Stimulated activated naive B cell treated with anti-CD40 and anti-IgM and Interleukin-4, amounts not matched to agents 10 μg/mL and 1 μg/mL and 100 μg/mL, for 72 hours (primary cell): ENCODE data around the gene SZT2.

ENCODE experiments used
- ATAC-seq, 2 donors: fragments of 150-1000 bp; cut with Tn5 transposase; replicated peaks; 2 replicates each; pipeline ENCODE4 v1.10.0; 2021; ENCODE audit warnings: moderate library complexity in 1 of 2
- DNase-seq: peaks from one replicate; pipeline ENCODE4 v3.0.0; 2021
- H3K27ac Mint-ChIP-seq: one replicate; pipeline ENCODE4 v1.8.0; 2022; ENCODE audit warnings: mild to moderate bottlenecking, mixed read lengths
- H3K27me3 Mint-ChIP-seq, 2 donors: one replicate each; pipeline ENCODE4 v1.8.0; 2022; ENCODE audit warnings: mixed read lengths in 2 of 2
- H3K36me3 Mint-ChIP-seq, 2 donors: one replicate each; pipeline ENCODE4 v1.8.0; 2022; ENCODE audit warnings: mixed read lengths in 2 of 2, mild to moderate bottlenecking in 1 of 2
- H3K4me1 Mint-ChIP-seq, 2 donors: one replicate each; pipeline ENCODE4 v1.8.0; 2022; ENCODE audit warnings: mixed read lengths in 2 of 2, mild to moderate bottlenecking in 1 of 2
- H3K4me3 Mint-ChIP-seq, 2 donors: one replicate each; pipeline ENCODE4 v1.8.0; 2022; ENCODE audit warnings: mild to moderate bottlenecking in 2 of 2, mixed read lengths in 2 of 2, moderate library complexity in 1 of 2
- H3K9me3 Mint-ChIP-seq, 2 donors: one replicate each; pipeline ENCODE4 v1.8.0; 2022; ENCODE audit warnings: mixed read lengths in 2 of 2, mild to moderate bottlenecking in 1 of 2

The SZT2 gene

DNA sequence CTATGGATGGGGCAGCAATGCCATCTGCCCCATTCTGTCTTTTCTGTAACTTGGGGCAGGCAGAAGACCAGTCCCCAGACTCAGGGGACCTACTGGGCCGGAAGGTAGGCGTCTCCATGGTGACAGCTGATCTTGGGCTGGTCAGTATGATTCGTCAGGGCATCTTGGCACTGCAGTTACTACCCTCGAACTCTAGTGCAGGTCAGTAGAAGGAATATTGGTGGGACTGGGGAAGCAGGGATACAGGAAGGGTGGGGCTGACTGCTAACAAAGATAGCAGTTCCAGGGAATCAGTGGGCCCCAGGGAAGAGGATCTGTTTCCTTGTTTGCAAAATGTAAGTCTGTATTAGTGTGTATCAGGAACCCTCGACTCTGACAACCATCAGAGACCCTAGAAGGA, 26.2 kb downstream of the SZT2 start:
- H3K4me1 Mint-ChIP-seq, result no peaks in the 10 kb centered on the region
- DNase-seq (no peak), ATAC-seq (no peak)
- peaks cover 20 to 21% of the 10 kb centered on the region in 2 donors for H3K36me3 Mint-ChIP-seq
- no peaks in the 10 kb centered on the region for H3K9me3 Mint-ChIP-seq
- H3K27ac Mint-ChIP-seq, result no peak overlapping the region
- H3K27me3 Mint-ChIP-seq, result no peaks in the 10 kb centered on the region
- no peak overlapping the region for H3K4me3 Mint-ChIP-seq

DNA sequence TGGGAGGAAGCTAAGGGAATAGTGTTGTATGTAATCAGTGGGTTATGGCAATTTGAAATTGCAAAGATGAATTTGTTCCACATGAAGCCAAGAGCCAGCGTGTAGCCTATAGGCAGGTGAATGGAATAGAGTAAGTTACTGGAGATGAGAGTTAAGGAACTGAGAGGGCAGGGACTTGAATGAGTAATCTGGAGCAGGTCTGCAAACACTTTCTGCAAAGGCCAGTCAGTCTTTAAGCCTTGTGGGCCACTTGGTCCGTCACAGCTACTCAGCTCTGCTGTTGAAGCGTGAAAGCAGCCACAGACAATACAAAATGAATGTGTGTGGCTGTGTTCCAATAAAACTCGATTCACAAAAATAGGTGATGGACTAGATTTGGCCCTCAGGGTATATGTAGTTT, 29.2 kb downstream of the SZT2 start:
- H3K9me3 Mint-ChIP-seq, result no peaks in the 10 kb centered on the region
- H3K27ac Mint-ChIP-seq, result no peak overlapping the region
- no peak overlapping the region for H3K4me3 Mint-ChIP-seq
- ATAC-seq (peak; percentile 75 to 84), DNase-seq (no peak)
- no peaks in the 10 kb centered on the region for H3K4me1 Mint-ChIP-seq
- H3K36me3 Mint-ChIP-seq, result peaks cover 20 to 31% of the 10 kb centered on the region in 2 donors
- no peaks in the 10 kb centered on the region for H3K27me3 Mint-ChIP-seq

DNA sequence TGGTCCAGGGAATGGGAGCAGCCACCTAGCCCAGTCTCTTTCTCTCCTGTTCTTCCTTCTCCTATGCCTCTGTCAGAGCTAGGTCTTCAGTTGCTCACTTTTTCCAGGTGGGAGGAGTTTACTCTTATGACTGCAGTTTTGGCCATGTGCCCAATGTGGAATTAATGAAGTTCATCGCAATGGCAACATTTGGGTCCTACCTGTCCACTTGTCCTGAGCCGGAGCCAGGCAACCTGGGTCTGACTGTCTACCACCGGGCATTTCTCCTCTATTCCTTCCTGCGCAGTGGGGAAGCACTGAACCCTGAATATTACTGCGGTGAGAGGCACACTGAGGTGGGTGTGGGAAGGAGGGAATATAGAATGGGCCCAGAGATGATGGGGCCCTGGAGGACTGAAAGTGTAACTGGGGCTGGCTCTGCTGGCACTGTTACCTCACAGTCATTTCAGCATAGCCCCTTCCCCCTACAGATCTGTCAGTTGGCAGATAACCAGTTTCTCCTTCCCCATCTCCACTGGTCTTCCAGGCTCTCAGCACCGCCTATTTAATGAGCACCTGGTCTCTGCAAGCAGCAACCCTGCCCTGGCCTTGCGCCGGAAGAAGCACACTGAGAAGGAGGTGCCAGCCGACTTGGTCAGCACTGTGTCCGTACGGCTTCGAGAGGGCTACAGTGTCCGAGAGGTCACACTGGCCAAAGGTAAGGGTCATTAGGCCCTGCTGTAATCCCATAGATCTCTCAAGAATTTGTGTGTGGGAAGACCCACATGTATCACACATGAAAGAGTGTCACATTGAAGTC, 30.1 kb downstream of the SZT2 start:
- no peaks in the 10 kb centered on the region for H3K4me1 Mint-ChIP-seq
- H3K36me3 Mint-ChIP-seq, result peaks cover 17 to 35% of the 10 kb centered on the region in 2 donors
- no peak for DNase-seq
- no peak for ATAC-seq
- H3K27ac Mint-ChIP-seq, result no peak overlapping the region
- no peaks in the 10 kb centered on the region for H3K9me3 Mint-ChIP-seq
- no peak overlapping the region for H3K4me3 Mint-ChIP-seq
- H3K27me3 Mint-ChIP-seq, result no peaks in the 10 kb centered on the region

DNA sequence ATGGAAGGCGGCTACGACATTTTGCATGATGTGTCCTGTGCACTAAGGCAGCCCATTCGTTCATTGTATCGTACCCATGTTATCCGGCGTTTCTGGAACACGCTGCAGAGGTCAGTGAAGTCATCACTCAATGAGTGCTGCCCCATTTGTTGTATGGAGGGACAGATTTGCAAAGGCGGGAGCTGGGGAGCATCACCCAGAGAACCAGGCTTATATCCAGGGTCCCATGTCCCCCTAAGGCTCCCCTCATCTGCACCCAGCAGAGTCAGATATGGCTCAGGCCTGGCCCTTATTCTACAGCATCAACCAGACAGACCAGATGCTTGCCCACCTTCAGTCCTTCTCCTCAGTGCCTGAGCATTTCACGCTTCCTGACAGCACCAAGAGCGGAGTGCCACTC, 31.2 kb downstream of the SZT2 start:
- ATAC-seq (no peak), DNase-seq (no peak)
- no peaks in the 10 kb centered on the region for H3K27me3 Mint-ChIP-seq
- H3K9me3 Mint-ChIP-seq, result no peaks in the 10 kb centered on the region
- no peak overlapping the region for H3K27ac Mint-ChIP-seq
- no peaks in the 10 kb centered on the region for H3K4me1 Mint-ChIP-seq
- H3K4me3 Mint-ChIP-seq, result no peak overlapping the region
- peaks cover 14 to 37% of the 10 kb centered on the region in 2 donors for H3K36me3 Mint-ChIP-seq

DNA sequence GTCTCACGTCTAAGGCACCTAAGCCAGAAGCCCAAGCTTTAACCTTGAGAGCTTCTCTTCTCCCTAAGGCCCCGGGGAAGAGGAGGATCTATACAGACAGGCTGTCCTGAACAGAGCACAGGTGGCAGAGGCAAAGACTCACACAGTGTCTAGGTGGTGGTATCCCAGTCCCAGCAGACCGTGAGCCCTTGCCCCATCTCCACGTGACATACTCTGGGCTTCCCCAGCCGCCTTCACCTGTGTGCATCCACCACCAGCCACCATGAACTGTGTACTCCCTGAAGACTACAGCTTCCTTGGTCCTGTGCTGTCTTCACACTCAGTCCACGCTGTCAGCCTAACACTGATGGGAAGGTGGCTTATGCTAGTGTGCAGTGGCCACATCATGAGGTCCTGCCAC, 31.7 kb downstream of the SZT2 start:
- Mint-ChIP-seq H3K4me1 (no peaks in the 10 kb centered on the region), H3K36me3 (peaks cover 16 to 37% of the 10 kb centered on the region in 2 donors), H3K27me3 (no peaks in the 10 kb centered on the region), H3K4me3 (no peak overlapping the region), H3K9me3 (no peaks in the 10 kb centered on the region), H3K27ac (peak overlapping the region; percentile 7)
- DNase-seq (no peak), ATAC-seq (no peak)

DNA sequence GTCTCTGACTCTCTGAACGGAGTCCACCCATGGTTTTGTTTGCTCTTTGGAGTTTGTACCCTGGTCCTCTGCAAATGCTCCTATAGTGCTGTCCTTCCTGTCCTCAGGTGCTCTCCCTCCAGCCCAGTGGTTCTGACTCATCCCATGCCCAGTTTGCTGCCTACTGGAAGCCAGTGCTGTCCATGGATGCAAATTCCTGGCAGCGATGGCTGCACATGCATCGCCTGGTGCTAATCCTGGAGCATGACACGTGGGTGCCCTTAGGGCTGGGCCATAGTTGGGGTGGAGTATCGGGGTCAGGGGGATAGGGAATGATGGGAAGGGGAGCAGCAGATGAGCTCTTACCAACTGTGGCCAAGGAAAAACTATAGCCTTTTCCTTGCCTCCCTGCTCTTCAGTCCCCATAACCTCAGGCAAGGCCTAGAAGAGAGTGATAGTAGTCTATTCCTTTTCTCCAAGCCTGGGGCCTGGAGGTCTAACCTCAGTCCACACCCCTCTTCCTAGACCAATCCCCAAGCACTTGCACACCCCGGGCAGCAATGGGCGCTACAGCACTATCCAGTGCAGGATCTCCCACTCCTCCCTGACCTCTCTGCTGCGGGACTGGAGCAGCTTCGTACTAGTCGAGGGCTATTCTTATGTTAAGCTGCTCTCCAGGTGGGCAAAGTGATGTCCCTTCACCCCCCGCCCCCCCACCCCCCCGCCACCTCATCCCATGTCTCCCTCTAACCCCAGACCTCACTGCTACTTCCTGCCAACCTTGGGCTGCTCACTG, 32.5 kb downstream of the SZT2 start:
- Mint-ChIP-seq H3K27me3 (no peaks in the 10 kb centered on the region), H3K36me3 (peaks cover 24 to 45% of the 10 kb centered on the region in 2 donors), H3K4me3 (no peak overlapping the region), H3K27ac (no peak overlapping the region), H3K9me3 (no peaks in the 10 kb centered on the region), H3K4me1 (peaks cover 0 to 2% of the 10 kb centered on the region in 2 donors)
- no peak for ATAC-seq
- no peak for DNase-seq

- H3K4me1 Mint-ChIP-seq, result peaks cover 0 to 2% of the 10 kb centered on the region in 2 donors
- H3K27me3 Mint-ChIP-seq, result no peaks in the 10 kb centered on the region
- DNase-seq (no peak), ATAC-seq (no peak)
- no peaks in the 10 kb centered on the region for H3K9me3 Mint-ChIP-seq
- no peak overlapping the region for H3K27ac Mint-ChIP-seq
- peaks cover 27 to 53% of the 10 kb centered on the region in 2 donors for H3K36me3 Mint-ChIP-seq
- H3K4me3 Mint-ChIP-seq, result no peak overlapping the region
These were observed 33.4 kb downstream of the SZT2 start for GRCh38 chr1:43422995-43423671.

- Mint-ChIP-seq H3K27ac (no peak overlapping the region), H3K9me3 (no peaks in the 10 kb centered on the region), H3K27me3 (no peaks in the 10 kb centered on the region), H3K36me3 (peaks cover 27 to 58% of the 10 kb centered on the region in 2 donors), H3K4me1 (peaks cover 0 to 2% of the 10 kb centered on the region in 2 donors), H3K4me3 (no peak overlapping the region)
- ATAC-seq (no peak), DNase-seq (no peak)
These were observed 34.2 kb downstream of the SZT2 start for GRCh38 chr1:43423672-43424550.

GRCh38 chr1:43425045-43425444, 35.3 kb downstream of the SZT2 start:
- DNase-seq (no peak), ATAC-seq (no peak)
- Mint-ChIP-seq H3K27ac (no peak overlapping the region), H3K27me3 (no peaks in the 10 kb centered on the region), H3K4me3 (no peak overlapping the region), H3K4me1 (peaks cover 0 to 2% of the 10 kb centered on the region in 2 donors), H3K36me3 (peaks cover 25 to 68% of the 10 kb centered on the region in 2 donors), H3K9me3 (no peaks in the 10 kb centered on the region)

DNA sequence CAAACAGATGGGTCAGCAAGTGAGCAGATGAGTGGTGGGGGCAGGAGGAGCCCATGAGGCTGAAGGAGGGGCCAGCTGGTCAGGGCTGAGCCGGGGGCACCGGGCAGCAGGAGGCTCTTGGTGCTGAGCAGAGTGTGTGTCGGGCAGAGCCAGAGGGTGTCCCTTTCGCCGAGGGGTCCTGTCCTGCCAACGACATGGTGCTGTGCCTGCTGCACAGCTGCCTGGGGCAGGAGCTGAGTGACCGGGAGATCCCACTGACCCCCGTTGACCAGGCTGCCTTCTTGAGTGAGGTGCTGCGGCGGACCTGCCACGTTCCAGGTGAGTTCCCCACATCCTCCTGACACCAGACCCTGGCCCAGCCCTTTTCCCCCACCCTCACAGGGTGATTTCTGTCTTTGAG, 36.5 kb downstream of the SZT2 start:
- DNase-seq, result no peak
- Mint-ChIP-seq H3K4me1 (peaks cover 0 to 2% of the 10 kb centered on the region in 2 donors), H3K4me3 (no peak overlapping the region), H3K27ac (peak overlapping the region; percentile 31), H3K9me3 (no peaks in the 10 kb centered on the region), H3K36me3 (peaks cover 28 to 74% of the 10 kb centered on the region in 2 donors), H3K27me3 (no peaks in the 10 kb centered on the region)
- ATAC-seq, result no peak

GRCh38 chr1:43427524-43427923, 37.8 kb downstream of the SZT2 start:
- Mint-ChIP-seq H3K4me1 (peaks cover 0 to 2% of the 10 kb centered on the region in 2 donors), H3K27me3 (no peaks in the 10 kb centered on the region), H3K27ac (no peak overlapping the region), H3K4me3 (no peak overlapping the region), H3K9me3 (no peaks in the 10 kb centered on the region), H3K36me3 (peaks cover 33 to 80% of the 10 kb centered on the region in 2 donors)
- DNase-seq (no peak), ATAC-seq (no peak)

- no peaks in the 10 kb centered on the region for H3K27me3 Mint-ChIP-seq
- H3K36me3 Mint-ChIP-seq, result peaks cover 29 to 77% of the 10 kb centered on the region in 2 donors
- ATAC-seq, result no peak
- H3K4me1 Mint-ChIP-seq, result peaks cover 0 to 2% of the 10 kb centered on the region in 2 donors
- H3K9me3 Mint-ChIP-seq, result no peaks in the 10 kb centered on the region
- no peak for DNase-seq
- no peak overlapping the region for H3K27ac Mint-ChIP-seq
- no peak overlapping the region for H3K4me3 Mint-ChIP-seq
These were observed 38.2 kb downstream of the SZT2 start for GRCh38 chr1:43427941-43428340.

DNA sequence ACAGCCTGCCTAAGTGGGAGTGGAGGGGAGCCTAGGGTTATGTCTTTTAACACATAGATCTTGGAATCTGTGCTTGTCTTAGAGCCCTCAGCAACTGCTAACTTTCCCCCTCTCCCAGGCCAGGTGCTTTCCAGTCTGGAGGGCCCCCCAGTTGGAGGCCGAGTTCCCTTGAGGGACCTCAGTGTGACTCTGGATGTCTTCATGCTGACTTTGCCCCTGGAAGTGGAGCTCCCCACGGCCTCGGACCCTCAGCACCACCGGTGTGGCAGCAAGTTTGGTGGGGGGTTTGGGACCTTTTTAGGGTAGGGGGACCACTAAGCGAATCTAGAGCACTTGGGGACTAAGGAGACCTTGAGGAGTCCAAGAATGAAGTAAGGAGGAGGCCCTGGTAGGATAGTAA, 41.1 kb downstream of the SZT2 start:
- Mint-ChIP-seq H3K36me3 (peaks cover 33 to 72% of the 10 kb centered on the region in 2 donors), H3K4me1 (peaks cover 0 to 2% of the 10 kb centered on the region in 2 donors), H3K27ac (peak overlapping the region; percentile 72), H3K27me3 (no peaks in the 10 kb centered on the region), H3K9me3 (no peaks in the 10 kb centered on the region), H3K4me3 (no peak overlapping the region)
- DNase-seq, result no peak
- ATAC-seq, result no peak

DNA sequence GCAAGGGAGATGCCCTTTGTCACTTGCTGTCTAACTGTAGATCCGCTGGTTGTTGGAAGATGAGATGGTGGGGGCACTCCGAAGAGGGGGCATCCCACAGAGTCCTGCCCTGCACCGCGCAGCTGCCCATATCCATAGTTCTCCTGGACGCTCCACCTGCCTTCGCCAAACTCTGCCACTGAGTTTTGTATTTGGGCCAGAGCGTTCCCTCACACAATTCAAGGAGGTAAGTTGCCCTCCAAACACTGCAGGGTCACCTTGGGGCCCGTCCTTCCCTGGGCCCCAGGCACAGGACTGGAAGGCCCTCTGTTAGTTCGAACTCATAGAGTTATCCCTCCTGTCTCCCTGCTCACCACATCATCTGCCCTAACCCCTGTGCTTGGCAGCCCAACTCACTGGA, 42.0 kb downstream of the SZT2 start:
- peaks cover 0 to 1% of the 10 kb centered on the region in 2 donors for H3K4me1 Mint-ChIP-seq
- H3K36me3 Mint-ChIP-seq, result peaks cover 32 to 75% of the 10 kb centered on the region in 2 donors
- no peak overlapping the region for H3K27ac Mint-ChIP-seq
- H3K9me3 Mint-ChIP-seq, result no peaks in the 10 kb centered on the region
- DNase-seq (no peak), ATAC-seq (no peak)
- no peaks in the 10 kb centered on the region for H3K27me3 Mint-ChIP-seq
- no peak overlapping the region for H3K4me3 Mint-ChIP-seq
